Right lobe of liver (tissue), 4 donors: ENCODE data around the gene MAP2K4.

Experiments used
- CTCF ChIP-seq, 4 donors: fragments of 200-600 bp in 3 of 4; fragments of 450-650 bp in 1 of 4; IDR thresholded peaks; one replicate each; pipeline versions ENCODE4 v1.5.1 to v1.8.0; 2016 to 2022; ENCODE audit warnings: antibody characterized with exemption in 4 of 4, mild to moderate bottlenecking in 2 of 4
- POLR2A ChIP-seq: fragments of 450-650 bp; IDR thresholded peaks from one replicate; pipeline ENCODE4 v1.6.1; 2017; ENCODE audit warnings: antibody characterized with exemption, mild to moderate bottlenecking
- donor health status: DM: no; HTN: no; CAD: no.
- donor health status: DM: no; HTN: no; CAD: no.
- donor health status: DM: no; HTN: yes; CAD: no.

DNA sequence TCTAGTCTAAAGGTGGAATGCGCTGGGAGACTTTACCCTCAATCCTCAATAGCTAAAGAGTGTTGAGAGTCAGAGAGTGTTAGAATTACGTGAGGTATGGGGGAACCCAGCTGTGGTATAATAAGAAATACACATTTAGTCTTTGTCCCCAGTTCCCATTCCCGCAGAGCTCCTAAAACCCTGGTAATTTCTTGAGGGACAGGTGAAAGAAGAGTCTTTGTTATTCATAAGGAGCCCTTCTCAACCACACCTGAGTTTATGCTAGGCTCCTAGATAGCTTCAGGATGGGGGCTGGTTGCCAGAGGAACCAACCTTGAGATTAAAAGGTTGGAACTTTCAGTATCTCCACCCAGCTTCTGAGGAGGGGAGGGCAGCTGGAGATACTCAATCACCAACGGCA lies 29.2 kb upstream of the MAP2K4 start:
- TF ChIP-seq CTCF (IDR thresholded peaks at IDR 0.05) = no peak
- TF ChIP-seq POLR2A = no peak
